MM.1S (cell line): ENCODE data around the gene SLIT3.

ENCODE experiments used
- EZH2 ChIP-seq: fragments of 300-600 bp; sonication (generic); optimal IDR thresholded peaks from 2 replicates; pipeline ENCODE3; 2017; ENCODE audit warnings: low read depth, mild to moderate bottlenecking, antibody characterized with exemption, low read length, mixed read lengths
- EZH2phosphoT487 ChIP-seq: fragments of 300-600 bp; sonication (generic); IDR thresholded peaks from 2 replicates; pipeline ENCODE4 v1.6.1; 2018; ENCODE audit warnings: antibody characterized with exemption, low read length
- TF ChIP-seq, protein P1 (sequence below): fragments of 300-600 bp; sonication (generic); IDR thresholded peaks from 2 replicates; pipeline ENCODE4 v1.5.1; 2016; ENCODE audit warnings: antibody characterized with exemption, low read length, mixed read lengths

DNA sequence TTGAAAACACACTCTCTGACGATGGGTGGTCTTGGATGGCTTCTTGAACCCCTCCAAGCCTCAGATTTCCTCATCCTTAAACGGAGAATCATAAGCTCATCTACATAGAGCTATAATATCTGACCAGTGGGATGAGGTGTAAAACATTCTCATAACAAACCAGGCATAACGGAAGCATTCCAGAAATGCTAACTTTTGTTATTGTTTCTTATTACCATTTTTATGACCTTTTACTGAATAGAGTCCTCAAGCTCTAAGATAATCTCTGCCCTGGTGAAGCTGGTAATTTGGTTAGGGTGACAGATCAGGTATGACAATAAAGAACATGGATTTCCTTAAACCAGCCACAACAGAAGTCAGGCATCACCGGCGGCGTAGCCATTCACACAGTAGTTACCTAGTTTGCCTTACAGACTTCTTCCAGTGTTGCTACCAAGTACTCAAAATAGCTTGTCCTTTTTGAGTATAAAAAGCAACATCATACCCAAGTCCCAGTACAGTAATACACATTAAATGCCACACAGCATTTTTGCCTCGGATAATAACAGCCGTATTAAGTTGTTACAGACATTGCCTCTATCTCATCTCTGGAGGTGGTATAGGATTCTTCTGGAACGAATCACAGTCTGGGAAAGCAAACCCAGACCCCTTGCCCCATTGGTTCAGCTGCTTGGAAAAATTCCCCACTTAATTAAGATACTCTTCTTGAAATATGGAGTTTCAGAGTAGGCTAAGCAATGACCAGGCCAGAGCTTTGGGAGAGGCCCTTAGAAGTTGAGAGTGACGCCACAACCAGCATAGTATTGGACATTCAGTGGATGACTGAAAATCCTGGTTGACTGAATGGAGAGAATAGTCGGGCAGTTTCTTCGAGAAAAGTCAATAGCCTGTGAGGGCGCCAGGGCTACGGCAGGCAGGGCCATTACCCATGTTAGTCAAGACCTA is 252.5 kb downstream of the SLIT3 start:
- TF ChIP-seq, protein P1, sequence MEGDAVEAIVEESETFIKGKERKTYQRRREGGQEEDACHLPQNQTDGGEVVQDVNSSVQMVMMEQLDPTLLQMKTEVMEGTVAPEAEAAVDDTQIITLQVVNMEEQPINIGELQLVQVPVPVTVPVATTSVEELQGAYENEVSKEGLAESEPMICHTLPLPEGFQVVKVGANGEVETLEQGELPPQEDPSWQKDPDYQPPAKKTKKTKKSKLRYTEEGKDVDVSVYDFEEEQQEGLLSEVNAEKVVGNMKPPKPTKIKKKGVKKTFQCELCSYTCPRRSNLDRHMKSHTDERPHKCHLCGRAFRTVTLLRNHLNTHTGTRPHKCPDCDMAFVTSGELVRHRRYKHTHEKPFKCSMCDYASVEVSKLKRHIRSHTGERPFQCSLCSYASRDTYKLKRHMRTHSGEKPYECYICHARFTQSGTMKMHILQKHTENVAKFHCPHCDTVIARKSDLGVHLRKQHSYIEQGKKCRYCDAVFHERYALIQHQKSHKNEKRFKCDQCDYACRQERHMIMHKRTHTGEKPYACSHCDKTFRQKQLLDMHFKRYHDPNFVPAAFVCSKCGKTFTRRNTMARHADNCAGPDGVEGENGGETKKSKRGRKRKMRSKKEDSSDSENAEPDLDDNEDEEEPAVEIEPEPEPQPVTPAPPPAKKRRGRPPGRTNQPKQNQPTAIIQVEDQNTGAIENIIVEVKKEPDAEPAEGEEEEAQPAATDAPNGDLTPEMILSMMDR, result no peak
- TF ChIP-seq EZH2, result no peak
- TF ChIP-seq EZH2phosphoT487, result no peak
